ENCODE measurements around the gene SLX4.

DNA sequence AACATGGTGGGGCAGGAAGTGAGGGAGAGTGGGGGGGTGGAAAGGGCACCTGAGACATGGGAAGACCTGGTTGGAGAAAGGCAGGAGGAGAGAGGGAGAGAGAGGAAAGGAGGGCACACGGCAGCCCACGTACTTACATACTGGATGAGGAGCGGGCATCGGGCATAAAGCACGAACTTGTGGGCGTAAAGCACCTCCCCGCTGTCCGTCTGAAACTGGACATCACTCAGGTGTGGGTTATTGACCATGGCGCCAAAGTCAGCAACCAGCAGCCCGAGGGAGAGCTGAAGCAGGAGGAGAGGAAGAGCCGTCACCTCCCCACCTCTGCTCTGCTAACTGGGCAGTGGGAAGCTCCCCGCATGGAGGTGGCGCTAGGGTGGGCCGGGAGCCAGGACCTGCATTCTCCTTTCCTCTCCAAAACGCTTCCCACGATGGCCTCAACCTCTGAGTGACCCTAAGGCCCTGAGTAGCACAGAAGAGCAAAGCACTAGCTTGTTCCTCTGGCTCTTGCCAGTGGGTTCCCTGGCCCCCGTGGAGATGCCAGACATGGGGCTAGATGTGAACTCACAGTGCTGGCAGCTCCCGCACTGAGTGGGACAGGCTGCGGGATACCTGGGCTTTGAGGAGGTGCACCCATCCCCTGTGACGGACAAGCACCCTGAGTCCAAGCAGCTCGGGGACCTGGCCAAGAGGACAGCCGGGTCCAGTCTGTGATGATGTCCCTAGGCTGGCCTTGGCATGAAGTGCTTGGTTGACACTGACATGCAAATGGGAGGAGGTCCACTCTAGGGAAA is 16.9 kb downstream of the SLX4 start:
- TF ChIP-seq EZH2 (IDR thresholded peaks at IDR 0.05; ENCODE audit: borderline replicate concordance, insufficient read depth, low read depth, low read length, poor library complexity, severe bottlenecking) (no peak), CTCF (IDR thresholded peaks at IDR 0.05) (no peak)
